Ecto neural progenitor cell (in vitro differentiated cells): ENCODE results near the gene COA1.

Experiments used
- DNase-seq: peaks from one replicate; pipeline ENCODE4 v3.0.0-alpha.2; 2018; ENCODE audit warnings: low spot score

Gene COA1

GRCh38 chr7:43653466-43653865 is 75.9 kb downstream of the COA1 start:
- no peak for DNase-seq

- no peak for DNase-seq
Measured at GRCh38 chr7:43652364-43652763, 77.0 kb downstream of the COA1 start.

GRCh38 chr7:43650457-43651052 is 78.8 kb downstream of the COA1 start:
- no peak for DNase-seq

GRCh38 chr7:43649755-43650274 is 79.5 kb downstream of the COA1 start:
- DNase-seq, result no peak

- no peak for DNase-seq
Measured at GRCh38 chr7:43648473-43649406, 80.6 kb downstream of the COA1 start.

GRCh38 chr7:43647673-43648472 is 81.5 kb downstream of the COA1 start:
- DNase-seq, result no peak

- peak; percentile 52 for DNase-seq
Measured at GRCh38 chr7:43647339-43647672, 82.0 kb downstream of the COA1 start.

GRCh38 chr7:43646603-43647338 is 82.6 kb downstream of the COA1 start:
- DNase-seq, result no peak

GRCh38 chr7:43645699-43646226 is 83.6 kb downstream of the COA1 start:
- DNase-seq, result no peak

GRCh38 chr7:43643846-43644245 is 85.5 kb downstream of the COA1 start:
- DNase-seq, result no peak

- no peak for DNase-seq
Measured at GRCh38 chr7:43642897-43643630, 86.3 kb downstream of the COA1 start.

- DNase-seq, result no peak
Measured at GRCh38 chr7:43640679-43641078, 88.6 kb downstream of the COA1 start.

GRCh38 chr7:43639858-43640491 is 89.3 kb downstream of the COA1 start:
- peak; percentile 73 for DNase-seq

GRCh38 chr7:43637114-43637806 is 92.1 kb downstream of the COA1 start:
- DNase-seq, result no peak

GRCh38 chr7:43636093-43636492 is 93.2 kb downstream of the COA1 start:
- no peak for DNase-seq

GRCh38 chr7:43634384-43634783 is 94.9 kb downstream of the COA1 start:
- no peak for DNase-seq

- DNase-seq, result no peak
Measured at GRCh38 chr7:43632746-43633145, 96.6 kb downstream of the COA1 start.

- no peak for DNase-seq
Measured at GRCh38 chr7:43631559-43631958, 97.8 kb downstream of the COA1 start.

GRCh38 chr7:43630482-43630881 is 98.8 kb downstream of the COA1 start:
- DNase-seq, result no peak

GRCh38 chr7:43629857-43630256 is 99.5 kb downstream of the COA1 start:
- DNase-seq, result no peak
